ENCODE results near the gene YPEL4.

- TF ChIP-seq GATA2 (IDR thresholded peaks at IDR 0.05; ENCODE audit: low read depth, low read length): no peak
- no peak for TF ChIP-seq GATA3 (IDR thresholded peaks at IDR 0.05; ENCODE audit: low read depth, low read length)
Observed at GRCh38 chr11:57641011-57641807, 8.5 kb downstream of the YPEL4 start.

Data from SH-SY5Y (cell line).